ENCODE data around the gene SUFU. TPM values are rescaled to one million over a fixed set of nuclear protein-coding genes. Genes with fewer than 3 reads are reported as not detected.

SUFU gene
- total and polyA plus RNA-seq, 2 experiments from 2014 or later, result 2.8 to 5.6 TPM

- TF ChIP-seq ZNF114 (CRISPR knock-in tag; IDR thresholded peaks at IDR 0.05), result no peak
- TF ChIP-seq REST (IDR thresholded peaks at IDR 0.05; ENCODE audit: unreplicated experiment), result no peak
- TF ChIP-seq EZH2phosphoT487 (IDR thresholded peaks at IDR 0.05; ENCODE audit: unreplicated experiment), result no peak
- TF ChIP-seq POLR2AphosphoS5 (IDR thresholded peaks at IDR 0.05; ENCODE audit: low read depth), result no peak
- TF ChIP-seq CREB1 (CRISPR knock-in tag; IDR thresholded peaks at IDR 0.05; ENCODE audit: low read depth), result no peak
- no peak for TF ChIP-seq ETS1 (IDR thresholded peaks at IDR 0.05)
- TF ChIP-seq ZNF331 (CRISPR knock-in tag; IDR thresholded peaks at IDR 0.05; ENCODE audit: low read depth), result no peak
- no peak for TF ChIP-seq NANOG (IDR thresholded peaks at IDR 0.05; ENCODE audit: borderline replicate concordance)
- no peak for TF ChIP-seq EZH2 (IDR thresholded peaks at IDR 0.05; ENCODE audit: low read depth, unreplicated experiment)
- TF ChIP-seq CTCF (conservative IDR thresholded peaks at IDR 0.05; ENCODE audit: low read depth in 2 of 2), result no peak
- TF ChIP-seq STAT1 (IDR thresholded peaks at IDR 0.05; ENCODE audit: unreplicated experiment), result no peak
- no peak for TF ChIP-seq JUNB (IDR thresholded peaks at IDR 0.05; ENCODE audit: unreplicated experiment)
- TF ChIP-seq ZNF462 (CRISPR knock-in tag; IDR thresholded peaks at IDR 0.05), result no peak
- H3K9me2 ChIP-seq (ENCODE audit: insufficient read depth), result no peaks in the 10 kb centered on the region
- H3K4me3 ChIP-seq, result no peak overlapping the region
- H3K4me3 Mint-ChIP-seq, result no peak overlapping the region
- H3K4me2 ChIP-seq, result no peak overlapping the region
- H3K36me3 Mint-ChIP-seq (ENCODE audit: low read depth), result no peaks in the 10 kb centered on the region
- H3F3A ChIP-seq (replicated peaks; ENCODE audit: low read depth), result peaks cover 9% of the 10 kb centered on the region; the same call in 1 of the 2 replicates
- no peaks in the 10 kb centered on the region for H3K36me3 ChIP-seq (ENCODE audit: insufficient read depth)
- H3K27me3 Mint-ChIP-seq (ENCODE audit: insufficient read depth, low read depth, poor library complexity), result peaks cover 10% of the 10 kb centered on the region
- no peaks in the 10 kb centered on the region for H3K27me3 ChIP-seq (ENCODE audit: insufficient read depth)
- H4K20me1 ChIP-seq (replicated peaks; ENCODE audit: insufficient read depth), result no peaks in the 10 kb centered on the region
- H3K27ac Mint-ChIP-seq, result no peak overlapping the region
- no peak overlapping the region for H2AFZ ChIP-seq
- no peak for DNase-seq (ENCODE audit: low spot score)
- no peak for ATAC-seq
- H3K27ac ChIP-seq (ENCODE audit: low read depth), result no peak overlapping the region
- H3K79me2 ChIP-seq (replicated peaks; ENCODE audit: insufficient read depth), result no peaks in the 10 kb centered on the region
- no peaks in the 10 kb centered on the region for H3K9me3 Mint-ChIP-seq
- H3K4me1 Mint-ChIP-seq, result peaks cover 28% of the 10 kb centered on the region
- peaks cover 15% of the 10 kb centered on the region for H3K4me1 ChIP-seq (ENCODE audit: insufficient read depth)
Observed at GRCh38 chr10:102665904-102666509, 162.2 kb downstream of the SUFU start.
